HFF-Myc (cell line): Measurements from ENCODE around the gene CATSPERB.
"Not testable (repeated sequence)": the region's sequence is repeated elsewhere in the genome, so short reads cannot be mapped to it uniquely, and the experiment has no call there.

Experiments
- DNase-seq: peaks from one replicate; pipeline ENCODE4 v3.0.0-alpha.2; 2011; ENCODE audit warnings: low read depth; ENCODE audit errors: extremely low read depth
- H3K4me3 ChIP-seq: replicated peaks from 2 replicates; pipeline ENCODE4 v1.5.1; 2011; ENCODE audit warnings: low read depth, mild to moderate bottlenecking, control low read depth, low read length
- TF ChIP-seq, protein P1 (sequence below): IDR thresholded peaks from 2 replicates; pipeline ENCODE4 v1.5.1; 2012; ENCODE audit warnings: mild to moderate bottlenecking, low read depth, low read length, control low read depth; ENCODE audit errors: missing control alignments

CATSPERB gene

DNA sequence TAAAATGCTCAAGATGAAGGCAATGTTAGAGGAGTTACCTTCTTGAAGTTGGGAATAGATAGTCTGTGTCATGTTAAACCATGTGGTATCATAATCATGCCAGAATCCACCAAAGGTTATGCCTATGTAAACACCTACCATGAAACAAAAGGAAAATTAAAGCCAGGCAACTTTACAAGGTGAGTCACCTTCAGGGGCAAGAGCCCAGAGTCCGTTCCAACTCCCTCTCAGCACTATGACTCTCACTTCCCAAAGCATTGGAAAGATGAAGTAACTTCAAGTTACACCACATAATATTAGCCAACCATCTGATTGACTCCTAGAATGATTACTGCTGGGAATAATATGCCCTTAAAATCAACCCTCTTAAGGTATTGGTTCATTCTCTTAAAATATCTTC, 38.5 kb downstream of the CATSPERB start:
- TF ChIP-seq, protein P1, sequence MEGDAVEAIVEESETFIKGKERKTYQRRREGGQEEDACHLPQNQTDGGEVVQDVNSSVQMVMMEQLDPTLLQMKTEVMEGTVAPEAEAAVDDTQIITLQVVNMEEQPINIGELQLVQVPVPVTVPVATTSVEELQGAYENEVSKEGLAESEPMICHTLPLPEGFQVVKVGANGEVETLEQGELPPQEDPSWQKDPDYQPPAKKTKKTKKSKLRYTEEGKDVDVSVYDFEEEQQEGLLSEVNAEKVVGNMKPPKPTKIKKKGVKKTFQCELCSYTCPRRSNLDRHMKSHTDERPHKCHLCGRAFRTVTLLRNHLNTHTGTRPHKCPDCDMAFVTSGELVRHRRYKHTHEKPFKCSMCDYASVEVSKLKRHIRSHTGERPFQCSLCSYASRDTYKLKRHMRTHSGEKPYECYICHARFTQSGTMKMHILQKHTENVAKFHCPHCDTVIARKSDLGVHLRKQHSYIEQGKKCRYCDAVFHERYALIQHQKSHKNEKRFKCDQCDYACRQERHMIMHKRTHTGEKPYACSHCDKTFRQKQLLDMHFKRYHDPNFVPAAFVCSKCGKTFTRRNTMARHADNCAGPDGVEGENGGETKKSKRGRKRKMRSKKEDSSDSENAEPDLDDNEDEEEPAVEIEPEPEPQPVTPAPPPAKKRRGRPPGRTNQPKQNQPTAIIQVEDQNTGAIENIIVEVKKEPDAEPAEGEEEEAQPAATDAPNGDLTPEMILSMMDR = no peak
- DNase-seq = no peak
- no peak overlapping the region for H3K4me3 ChIP-seq

DNA sequence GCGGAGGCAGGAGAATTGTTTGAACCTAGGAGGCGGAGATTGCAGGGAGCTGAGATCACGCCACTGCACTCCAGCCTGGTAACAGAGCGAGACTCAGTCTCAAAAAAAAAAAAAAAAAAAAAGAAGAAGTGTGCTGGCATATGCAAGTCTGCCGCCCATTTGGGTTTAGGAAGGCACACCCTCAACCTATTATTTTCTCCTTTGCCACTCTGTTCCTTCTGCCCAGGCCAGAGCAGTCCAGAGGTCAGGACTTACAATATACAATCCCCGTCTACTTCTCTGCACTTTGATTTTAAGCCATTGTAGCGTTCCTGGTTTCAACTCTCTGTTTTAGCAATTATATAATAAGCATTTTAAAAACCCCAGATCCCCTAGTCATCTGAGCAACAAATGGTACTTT, 39.8 kb downstream of the CATSPERB start:
- DNase-seq = no peak
- TF ChIP-seq, protein P1 = no peak
- no peak overlapping the region for H3K4me3 ChIP-seq

GRCh38 chr14:91689608-91690007, 42.3 kb downstream of the CATSPERB start:
- DNase-seq = no peak
- TF ChIP-seq, protein P1 = no peak

DNA sequence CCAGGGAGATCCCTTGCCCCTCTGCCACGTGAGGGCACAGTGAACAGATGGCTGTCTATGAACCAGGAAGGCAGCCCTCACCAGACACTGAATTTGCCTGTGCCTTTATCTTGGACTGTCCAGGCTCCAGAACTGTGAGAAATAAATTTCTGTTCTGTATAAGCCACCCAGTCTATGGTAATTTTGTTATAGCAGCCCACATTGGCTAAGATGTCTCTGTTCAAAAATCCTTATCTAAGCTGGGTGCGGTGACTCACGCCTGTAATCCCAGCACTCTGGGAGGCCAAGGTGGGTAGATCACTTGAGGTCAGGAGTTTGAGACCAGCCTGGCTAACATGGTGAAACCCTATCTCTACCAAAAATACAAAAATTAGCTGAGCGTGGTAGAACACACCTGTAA, 44.5 kb downstream of the CATSPERB start:
- not testable (repeated sequence) for DNase-seq, H3K4me3 ChIP-seq

More at GRCh38 chr14:91689608-91690007, 42.3 kb downstream of the CATSPERB start:
- no peak overlapping the region for H3K4me3 ChIP-seq

- no peak for DNase-seq
- no peak overlapping the region for H3K4me3 ChIP-seq
- TF ChIP-seq, protein P1 = no peak
Measured at GRCh38 chr14:91685600-91685999, 46.3 kb downstream of the CATSPERB start.

- DNase-seq = no peak
- no peak overlapping the region for H3K4me3 ChIP-seq
- TF ChIP-seq, protein P1 = no peak
Measured at GRCh38 chr14:91681893-91682563, 49.9 kb downstream of the CATSPERB start.

- no peak for DNase-seq
- TF ChIP-seq, protein P1 = no peak
- H3K4me3 ChIP-seq = no peak overlapping the region
Measured at GRCh38 chr14:91681118-91681517, 50.8 kb downstream of the CATSPERB start.
